IgD-negative memory B cell (primary cell): ENCODE data around the gene PACRG. TPM values are rescaled to one million over a fixed set of nuclear protein-coding genes. Genes with fewer than 3 reads are reported as not detected.
"Not testable (repeated sequence)": the region's sequence is repeated elsewhere in the genome, so short reads cannot be mapped to it uniquely, and the experiment has no call there.

ENCODE experiments used
- H3K27ac Mint-ChIP-seq, 3 donors: one replicate each; pipeline ENCODE4 v1.8.0; 2020 to 2022; ENCODE audit warnings: mild to moderate bottlenecking in 3 of 3, mixed read lengths in 3 of 3, moderate library complexity in 1 of 3
- H3K27me3 Mint-ChIP-seq: one replicate; pipeline ENCODE4 v1.8.0; 2021; ENCODE audit warnings: mixed read lengths
- H3K36me3 Mint-ChIP-seq: one replicate; pipeline ENCODE4 v1.8.0; 2020; ENCODE audit warnings: mild to moderate bottlenecking, mixed read lengths
- H3K4me1 Mint-ChIP-seq, 3 donors: one replicate each; pipeline ENCODE4 v1.8.0; 2020 to 2022; ENCODE audit warnings: mixed read lengths in 3 of 3, mild to moderate bottlenecking in 1 of 3
- H3K4me3 Mint-ChIP-seq, 4 donors: one replicate each; pipeline ENCODE4 v1.8.0; 2020 to 2022; ENCODE audit warnings: mild to moderate bottlenecking in 4 of 4, mixed read lengths in 4 of 4, moderate library complexity in 3 of 4
- H3K9me3 Mint-ChIP-seq, 3 donors: one replicate each; pipeline ENCODE4 v1.8.0; 2020 to 2021; ENCODE audit warnings: mixed read lengths in 3 of 3, mild to moderate bottlenecking in 1 of 3
- polyA plus RNA-seq: library from polyadenylated mRNA; unstranded; fragments of 300-500 nt; fragmentation: Illumina TruSeq; gene quantifications from one replicate; pipeline ENCODE4 v1.2.3, GENCODE V29; 2021

PACRG gene
- not detected for polyA plus RNA-seq

- Mint-ChIP-seq H3K9me3 (peaks cover 0 to 5% (median 4%) of the 10 kb centered on the region in 3 donors), H3K27me3 (no peaks in the 10 kb centered on the region), H3K36me3 (peaks cover 3% of the 10 kb centered on the region), H3K4me3 (peak within 1 kb of the TSS; percentile 93 to 98 (median 96)), H3K4me1 (peaks cover 6 to 9% (median 7%) of the 10 kb centered on the region in 3 donors), H3K27ac (peak within 1 kb of the TSS; percentile 77 to 98 (median 94))
Observed at GRCh38 chr6:162727322-162728182, at the start of gene PACRG, which contains the start of gene PRKN. Gene PACRG (plus strand): TSS chr6:162727974. Gene PRKN (minus strand): TSS chr6:162727766.

- H3K27me3 Mint-ChIP-seq, H3K4me3 Mint-ChIP-seq, H3K9me3 Mint-ChIP-seq, H3K4me1 Mint-ChIP-seq, H3K36me3 Mint-ChIP-seq, H3K27ac Mint-ChIP-seq: not testable (repeated sequence)
Observed at GRCh38 chr6:162678896-162679295, 48.9 kb upstream of the PACRG start.

- H3K27me3 Mint-ChIP-seq = no peaks in the 10 kb centered on the region
- H3K4me3 Mint-ChIP-seq = no peak overlapping the region
- H3K4me1 Mint-ChIP-seq = no peaks in the 10 kb centered on the region
- H3K9me3 Mint-ChIP-seq = peaks cover 0 to 7% (median 4%) of the 10 kb centered on the region in 3 donors
- no peaks in the 10 kb centered on the region for H3K36me3 Mint-ChIP-seq
- H3K27ac Mint-ChIP-seq = no peak overlapping the region
Observed at GRCh38 chr6:162679681-162680080, 48.1 kb upstream of the PACRG start.

- Mint-ChIP-seq H3K27me3 (no peaks in the 10 kb centered on the region), H3K4me1 (no peaks in the 10 kb centered on the region), H3K4me3 (no peak overlapping the region), H3K27ac (no peak overlapping the region), H3K36me3 (no peaks in the 10 kb centered on the region), H3K9me3 (peaks cover 0 to 7% (median 4%) of the 10 kb centered on the region in 3 donors)
Observed at GRCh38 chr6:162680367-162680766, 47.4 kb upstream of the PACRG start.

GRCh38 chr6:162680871-162681270, 46.9 kb upstream of the PACRG start:
- Mint-ChIP-seq H3K27ac (no peak overlapping the region), H3K27me3 (no peaks in the 10 kb centered on the region), H3K4me3 (no peak overlapping the region), H3K36me3 (no peaks in the 10 kb centered on the region), H3K9me3 (peaks cover 0 to 7% (median 4%) of the 10 kb centered on the region in 3 donors), H3K4me1 (no peaks in the 10 kb centered on the region)

- no peak overlapping the region for H3K27ac Mint-ChIP-seq
- H3K27me3 Mint-ChIP-seq = no peaks in the 10 kb centered on the region
- H3K9me3 Mint-ChIP-seq = peaks cover 0 to 4% (median 4%) of the 10 kb centered on the region in 3 donors
- no peaks in the 10 kb centered on the region for H3K36me3 Mint-ChIP-seq
- H3K4me3 Mint-ChIP-seq = no peak overlapping the region
- no peaks in the 10 kb centered on the region for H3K4me1 Mint-ChIP-seq
Observed at GRCh38 chr6:162681447-162681846, 46.3 kb upstream of the PACRG start.

- Mint-ChIP-seq H3K27ac (no peak overlapping the region), H3K36me3 (no peaks in the 10 kb centered on the region), H3K4me1 (no peaks in the 10 kb centered on the region), H3K9me3 (peaks cover 0 to 4% (median 4%) of the 10 kb centered on the region in 3 donors), H3K4me3 (no peak overlapping the region), H3K27me3 (no peaks in the 10 kb centered on the region)
Observed at GRCh38 chr6:162683135-162683534, 44.6 kb upstream of the PACRG start.

GRCh38 chr6:162684052-162684451, 43.7 kb upstream of the PACRG start:
- Mint-ChIP-seq H3K4me1 (no peaks in the 10 kb centered on the region), H3K9me3 (peaks cover 0 to 4% (median 4%) of the 10 kb centered on the region in 3 donors), H3K27me3 (no peaks in the 10 kb centered on the region), H3K36me3 (no peaks in the 10 kb centered on the region), H3K27ac (no peak overlapping the region), H3K4me3 (no peak overlapping the region)

GRCh38 chr6:162684961-162685360, 42.8 kb upstream of the PACRG start:
- no peaks in the 10 kb centered on the region for H3K36me3 Mint-ChIP-seq
- peaks cover 0 to 4% (median 4%) of the 10 kb centered on the region in 3 donors for H3K9me3 Mint-ChIP-seq
- H3K27ac Mint-ChIP-seq = no peak overlapping the region
- no peak overlapping the region for H3K4me3 Mint-ChIP-seq
- no peaks in the 10 kb centered on the region for H3K27me3 Mint-ChIP-seq
- H3K4me1 Mint-ChIP-seq = peaks cover 0 to 3% (median 0%) of the 10 kb centered on the region in 3 donors

GRCh38 chr6:162685586-162685985, 42.2 kb upstream of the PACRG start:
- Mint-ChIP-seq H3K27me3 (no peaks in the 10 kb centered on the region), H3K4me1 (peaks cover 3 to 4% (median 3%) of the 10 kb centered on the region in 3 donors), H3K36me3 (no peaks in the 10 kb centered on the region), H3K4me3 (no peak overlapping the region), H3K27ac (no peak overlapping the region), H3K9me3 (peaks cover 0 to 4% (median 4%) of the 10 kb centered on the region in 3 donors)

- Mint-ChIP-seq H3K9me3 (no peaks in the 10 kb centered on the region), H3K36me3 (no peaks in the 10 kb centered on the region), H3K27ac (no peak overlapping the region), H3K4me3 (no peak overlapping the region), H3K4me1 (peaks cover 3 to 4% (median 3%) of the 10 kb centered on the region in 3 donors), H3K27me3 (no peaks in the 10 kb centered on the region)
Observed at GRCh38 chr6:162688751-162689345, 38.9 kb upstream of the PACRG start.

GRCh38 chr6:162690158-162690557, 37.6 kb upstream of the PACRG start:
- Mint-ChIP-seq H3K9me3 (no peaks in the 10 kb centered on the region), H3K4me3 (no peak overlapping the region), H3K27me3 (no peaks in the 10 kb centered on the region), H3K27ac (no peak overlapping the region), H3K4me1 (peaks cover 3 to 4% (median 3%) of the 10 kb centered on the region in 3 donors), H3K36me3 (no peaks in the 10 kb centered on the region)

- Mint-ChIP-seq H3K36me3 (no peaks in the 10 kb centered on the region), H3K4me3 (no peak overlapping the region), H3K4me1 (no peaks in the 10 kb centered on the region), H3K27me3 (peaks cover 2% of the 10 kb centered on the region), H3K27ac (no peak overlapping the region), H3K9me3 (no peaks in the 10 kb centered on the region)
Observed at GRCh38 chr6:162697872-162698403, 29.8 kb upstream of the PACRG start.

- peaks cover 2% of the 10 kb centered on the region for H3K27me3 Mint-ChIP-seq
- H3K4me1 Mint-ChIP-seq = no peaks in the 10 kb centered on the region
- H3K4me3 Mint-ChIP-seq = no peak overlapping the region
- no peaks in the 10 kb centered on the region for H3K36me3 Mint-ChIP-seq
- no peak overlapping the region for H3K27ac Mint-ChIP-seq
- H3K9me3 Mint-ChIP-seq = no peaks in the 10 kb centered on the region
Observed at GRCh38 chr6:162698440-162698839, 29.3 kb upstream of the PACRG start.

GRCh38 chr6:162699961-162700360, 27.8 kb upstream of the PACRG start:
- H3K36me3 Mint-ChIP-seq = no peaks in the 10 kb centered on the region
- H3K9me3 Mint-ChIP-seq = no peaks in the 10 kb centered on the region
- H3K4me1 Mint-ChIP-seq = no peaks in the 10 kb centered on the region
- no peak overlapping the region for H3K27ac Mint-ChIP-seq
- no peak overlapping the region for H3K4me3 Mint-ChIP-seq
- H3K27me3 Mint-ChIP-seq = peaks cover 2% of the 10 kb centered on the region
